GM23248 (cell line): Measurements from ENCODE around the gene DNAAF5. TPM values are rescaled to one million over a fixed set of nuclear protein-coding genes. Genes with fewer than 3 reads are reported as not detected.

ENCODE experiments used
- DNase-seq: peaks from one replicate; pipeline ENCODE4 v3.0.0-alpha.2; 2015
- H2AFZ ChIP-seq: fragments of 200-600 bp; sonication (generic); 2 replicates; pipeline ENCODE4 v1.6.1; 2016; ENCODE audit warnings: antibody characterized with exemption
- H3F3A ChIP-seq: fragments of 200-600 bp; sonication (generic); 2 replicates; pipeline ENCODE4 v1.6.1; 2016; ENCODE audit warnings: mild to moderate bottlenecking, antibody characterized with exemption, mixed run types; ENCODE audit not compliant: insufficient read depth
- H3K27ac ChIP-seq: fragments of 200-600 bp; sonication (generic); 2 replicates; pipeline ENCODE4 v1.5.1; 2016; ENCODE audit warnings: mild to moderate bottlenecking
- H3K27me3 ChIP-seq: fragments of 200-600 bp; sonication (generic); replicated peaks from 2 replicates; pipeline ENCODE4 v1.6.1; 2016; ENCODE audit warnings: mild to moderate bottlenecking; ENCODE audit not compliant: insufficient read depth
- H3K36me3 ChIP-seq: fragments of 200-600 bp; sonication (generic); 2 replicates; pipeline ENCODE4 v1.6.1; 2016; ENCODE audit warnings: low read depth, mild to moderate bottlenecking
- H3K4me1 ChIP-seq: fragments of 200-600 bp; sonication (generic); 2 replicates; pipeline ENCODE4 v1.6.1; 2016; ENCODE audit warnings: mild to moderate bottlenecking; ENCODE audit not compliant: insufficient read depth
- H3K4me2 ChIP-seq: fragments of 200-600 bp; sonication (generic); one replicate; pipeline ENCODE4 v1.6.1; 2016; ENCODE audit warnings: mild to moderate bottlenecking; ENCODE audit not compliant: unreplicated experiment
- H3K4me3 ChIP-seq: fragments of 200-600 bp; sonication (generic); 2 replicates; pipeline ENCODE4 v1.5.1; 2016; ENCODE audit warnings: mild to moderate bottlenecking
- H3K79me2 ChIP-seq: fragments of 200-600 bp; sonication (generic); 2 replicates; pipeline ENCODE4 v1.6.1; 2016; ENCODE audit warnings: mild to moderate bottlenecking; ENCODE audit not compliant: insufficient read depth
- H3K9ac ChIP-seq: fragments of 200-600 bp; sonication (generic); 2 replicates; pipeline ENCODE4 v1.6.1; 2016; ENCODE audit warnings: mild to moderate bottlenecking
- H3K9me2 ChIP-seq: fragments of 200-600 bp; sonication (generic); 2 replicates; pipeline ENCODE4 v1.6.1; 2016; ENCODE audit warnings: mixed run types, mild to moderate bottlenecking, moderate library complexity; ENCODE audit not compliant: insufficient read depth
- H3K9me3 ChIP-seq: fragments of 200-600 bp; sonication (generic); one replicate; pipeline ENCODE4 v1.6.1; 2017; ENCODE audit warnings: low read depth
- H4K20me1 ChIP-seq: fragments of 200-600 bp; sonication (generic); 2 replicates; pipeline ENCODE4 v1.6.0; 2016; ENCODE audit not compliant: insufficient read depth
- EZH2 ChIP-seq: fragments of 200-600 bp; sonication (generic); IDR thresholded peaks from 2 replicates; pipeline ENCODE4 v1.6.1; 2018; ENCODE audit warnings: antibody characterized with exemption, mild to moderate bottlenecking; ENCODE audit not compliant: insufficient read depth, poor library complexity, severe bottlenecking
- EZH2phosphoT487 ChIP-seq: fragments of 200-600 bp; sonication (generic); IDR thresholded peaks from 2 replicates; pipeline ENCODE4 v1.6.1; 2018; ENCODE audit warnings: antibody characterized with exemption, moderate library complexity, mild to moderate bottlenecking, low read depth; ENCODE audit not compliant: insufficient read depth
- WGBS, 2 experiments: methylation state at CpG; one replicate each; pipeline ENCODE4 v1.1.6; 2015 to 2017; ENCODE audit warnings: low lambda C conversion rate in 2 of 2, low coverage in 1 of 2; ENCODE audit errors: missing lambda C conversion rate in 2 of 2; 5-methylcytosine and 5-hydroxymethylcytosine counted together
- in situ Hi-C: fragments of 300-500 bp; cut with MboI; formaldehyde crosslinking; loops from 2 replicates; pipeline ENCODE4 v1.15.0; 2020
- polyA plus RNA-seq: library from polyadenylated mRNA; unstranded; fragments of >200 nt; fragmentation: Nextera tagmentation; extraction: Ambion mirVana; gene quantifications from 2 replicates; pipeline ENCODE4 v1.2.1, GENCODE V29; 2016
- total RNA-seq: library from RNA; depleted of rRNA; stranded (reverse); fragments of >200 nt; shearing (Covaris generic); gene quantifications from 2 replicates; pipeline ENCODE4 v1.2.3, GENCODE V29; 2014

DNAAF5 gene
- total and polyA plus RNA-seq, 2 experiments from 2014 or later = 5.7 to 35.7 TPM

DNA sequence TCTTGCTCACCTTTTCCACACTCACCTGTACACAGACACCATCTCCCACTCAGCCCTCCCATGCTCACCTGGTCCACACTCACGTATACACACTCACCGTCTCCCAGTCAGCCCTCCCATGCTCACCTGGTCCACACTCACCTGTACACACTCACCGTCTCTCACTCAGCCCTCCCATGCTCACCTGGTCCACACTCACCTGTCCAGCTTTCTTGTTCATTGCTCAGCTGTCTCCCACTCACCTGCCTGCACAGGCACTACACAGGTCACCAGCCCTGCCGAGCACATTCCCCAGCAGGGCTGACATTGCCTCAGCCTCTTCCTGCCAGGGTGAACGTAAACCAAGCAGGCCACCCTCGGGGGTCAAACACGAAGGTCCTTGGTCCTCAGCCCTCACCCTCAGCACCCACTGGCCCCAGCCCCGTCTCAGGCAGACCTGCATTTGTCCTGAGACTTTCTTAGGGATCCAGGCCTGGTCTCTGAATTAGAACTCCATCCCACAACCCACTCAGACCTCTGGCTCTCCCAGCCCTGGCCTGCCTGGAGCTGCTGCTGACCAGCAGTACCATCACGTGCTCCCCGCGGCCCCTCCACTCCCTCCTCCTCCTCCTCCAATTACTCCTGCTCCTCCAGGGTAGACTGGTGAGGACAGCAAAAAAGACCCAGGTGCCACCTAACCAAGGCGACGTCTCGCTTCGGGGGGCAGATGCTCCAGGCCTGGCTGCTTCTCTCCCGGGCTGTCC, 12.8 kb upstream of the DNAAF5 start:
- H3K4me3 ChIP-seq = no peak overlapping the region
- H3K4me1 ChIP-seq = no peaks in the 10 kb centered on the region
- no peak overlapping the region for H3K4me2 ChIP-seq
- no peaks in the 10 kb centered on the region for H3K9me3 ChIP-seq
- TF ChIP-seq EZH2phosphoT487 = no peak
- no peak for TF ChIP-seq EZH2
- H3K36me3 ChIP-seq = no peaks in the 10 kb centered on the region
- no peaks in the 10 kb centered on the region for H3K79me2 ChIP-seq
- no peaks in the 10 kb centered on the region for H3F3A ChIP-seq
- no peak overlapping the region for H2AFZ ChIP-seq
- H3K9ac ChIP-seq = no peak overlapping the region
- H4K20me1 ChIP-seq = no peaks in the 10 kb centered on the region
- H3K27me3 ChIP-seq = no peaks in the 10 kb centered on the region
- 72% methylated on average over 16 of the region's 16 CpGs for WGBS, 2 experiments
- no peak overlapping the region for H3K27ac ChIP-seq
- no peaks in the 10 kb centered on the region for H3K9me2 ChIP-seq
- DNase-seq = no peak
- in situ Hi-C loops = no loop called here

DNA sequence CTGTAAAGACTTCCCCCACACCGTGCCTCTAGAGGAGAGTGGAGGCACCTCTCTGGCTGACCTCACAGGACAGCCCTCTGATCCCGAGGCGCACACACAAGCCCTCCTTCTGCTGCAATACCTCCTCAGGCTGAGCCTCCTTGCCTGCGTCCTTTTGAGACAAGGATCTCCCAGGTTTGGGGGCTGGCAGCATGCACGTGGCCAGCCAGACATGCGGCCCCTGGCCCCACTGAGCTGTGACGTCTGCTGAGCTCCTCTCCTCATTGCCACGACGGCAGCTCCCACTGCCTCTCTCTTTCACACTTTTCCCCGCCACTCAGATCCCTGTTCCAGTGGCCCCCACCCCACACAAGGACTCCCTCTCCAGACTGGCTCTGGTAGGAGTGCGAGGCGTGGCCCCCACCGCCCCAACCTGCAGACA, 12.2 kb upstream of the DNAAF5 start:
- Histone ChIP-seq H3K9ac (no peak overlapping the region), H3K79me2 (no peaks in the 10 kb centered on the region), H3K36me3 (no peaks in the 10 kb centered on the region), H4K20me1 (no peaks in the 10 kb centered on the region), H3K9me3 (no peaks in the 10 kb centered on the region), H3K4me3 (no peak overlapping the region), H3K4me1 (no peaks in the 10 kb centered on the region), H3K27me3 (no peaks in the 10 kb centered on the region), H2AFZ (no peak overlapping the region), H3K27ac (no peak overlapping the region), H3K4me2 (no peak overlapping the region), H3K9me2 (no peaks in the 10 kb centered on the region), H3F3A (no peaks in the 10 kb centered on the region)
- no peak for DNase-seq
- TF ChIP-seq EZH2phosphoT487 (no peak), EZH2 (no peak)
- in situ Hi-C loops = no loop called here
- 80 to 81% methylated on average over 12 to 13 of the region's 13 CpGs for WGBS, 2 experiments

DNA sequence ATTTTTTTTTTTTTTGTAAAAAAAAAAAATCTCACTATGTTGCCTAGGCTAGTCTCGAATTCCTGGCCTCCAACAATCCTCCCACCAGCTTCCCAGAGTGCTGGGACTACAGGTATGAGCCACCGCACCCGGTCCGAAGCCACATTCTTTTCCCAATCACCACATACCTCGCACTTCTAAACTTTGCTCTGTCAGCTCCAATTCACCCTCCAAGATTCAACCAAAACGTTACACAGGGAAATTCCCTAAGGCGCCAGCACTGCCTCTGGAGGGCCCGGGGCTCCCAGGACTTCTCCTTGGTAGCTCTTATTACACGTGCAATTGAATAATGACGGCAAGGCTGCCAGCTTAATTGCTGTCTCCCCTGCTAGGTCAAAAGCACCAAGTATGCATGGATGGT, 10.3 kb upstream of the DNAAF5 start:
- TF ChIP-seq EZH2 (no peak), EZH2phosphoT487 (no peak)
- Histone ChIP-seq H3K9me3 (no peaks in the 10 kb centered on the region), H3K9me2 (no peaks in the 10 kb centered on the region), H3F3A (no peaks in the 10 kb centered on the region), H2AFZ (no peak overlapping the region), H3K4me2 (no peak overlapping the region), H3K27me3 (no peaks in the 10 kb centered on the region), H3K36me3 (no peaks in the 10 kb centered on the region), H3K4me3 (no peak overlapping the region), H4K20me1 (no peaks in the 10 kb centered on the region), H3K27ac (no peak overlapping the region), H3K9ac (no peak overlapping the region), H3K4me1 (no peaks in the 10 kb centered on the region), H3K79me2 (no peaks in the 10 kb centered on the region)
- no peak for DNase-seq
- WGBS, 2 experiments = 75 to 76% methylated on average over 10 of the region's 10 CpGs
- in situ Hi-C loops = no loop called here

DNA sequence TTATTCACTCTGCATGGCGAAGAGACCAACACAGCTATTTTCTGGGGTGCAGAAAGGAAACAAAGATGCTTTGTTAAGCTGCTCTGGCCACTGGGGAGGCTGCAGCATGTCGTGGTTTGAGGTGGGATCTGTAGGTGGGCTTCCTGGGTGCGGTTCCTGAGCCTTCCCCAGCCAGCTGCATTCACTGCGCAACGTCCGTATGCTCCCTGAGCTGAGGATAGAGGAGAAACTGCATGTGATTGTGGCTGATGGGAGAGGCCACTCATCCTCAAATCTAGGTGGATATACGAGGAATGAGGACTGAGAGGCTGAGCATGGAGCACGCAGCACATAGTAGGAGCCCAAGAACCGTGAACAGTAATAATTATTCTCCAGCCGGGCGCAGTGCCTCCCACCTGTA, 9.9 kb upstream of the DNAAF5 start:
- Histone ChIP-seq H3K4me3 (no peak overlapping the region), H2AFZ (no peak overlapping the region), H3K4me2 (no peak overlapping the region), H3K27me3 (no peaks in the 10 kb centered on the region), H3K79me2 (no peaks in the 10 kb centered on the region), H4K20me1 (no peaks in the 10 kb centered on the region), H3K4me1 (no peaks in the 10 kb centered on the region), H3F3A (no peaks in the 10 kb centered on the region), H3K9me3 (no peaks in the 10 kb centered on the region), H3K27ac (no peak overlapping the region), H3K9me2 (no peaks in the 10 kb centered on the region), H3K36me3 (no peaks in the 10 kb centered on the region), H3K9ac (no peak overlapping the region)
- 85 to 90% methylated on average over 11 of the region's 11 CpGs for WGBS, 2 experiments
- TF ChIP-seq EZH2phosphoT487 (no peak), EZH2 (no peak)
- DNase-seq = no peak
- in situ Hi-C loops = no loop called here
